ENCODE measurements around the gene GPAM.
"Not testable (repeated sequence)": the region's sequence is repeated elsewhere in the genome, so short reads cannot be mapped to it uniquely, and the experiment has no call there.

GPAM gene

GRCh38 chr10:112216151-112216550 lies 32.6 kb upstream of the GPAM start:
- no peak for DNase-seq

GRCh38 chr10:112215342-112215774 lies 31.8 kb upstream of the GPAM start:
- no peak for DNase-seq

- no peak for DNase-seq
Measured at GRCh38 chr10:112214298-112214926, 30.8 kb upstream of the GPAM start.

- no peak for DNase-seq
Measured at GRCh38 chr10:112213836-112214235, 30.3 kb upstream of the GPAM start.

- DNase-seq: no peak
Measured at GRCh38 chr10:112213098-112213823, 29.7 kb upstream of the GPAM start.

GRCh38 chr10:112210666-112211065 lies 27.1 kb upstream of the GPAM start:
- DNase-seq: no peak

GRCh38 chr10:112209684-112210131 lies 26.1 kb upstream of the GPAM start:
- no peak for DNase-seq

GRCh38 chr10:112208997-112209396 lies 25.4 kb upstream of the GPAM start:
- DNase-seq: no peak

GRCh38 chr10:112208292-112208691 lies 24.7 kb upstream of the GPAM start:
- DNase-seq: no peak

- DNase-seq: no peak
Measured at GRCh38 chr10:112203328-112204076, 19.9 kb upstream of the GPAM start.

- DNase-seq: peak; percentile 24
Measured at GRCh38 chr10:112202561-112203241, 19.1 kb upstream of the GPAM start.

- no peak for DNase-seq
Measured at GRCh38 chr10:112202076-112202475, 18.5 kb upstream of the GPAM start.

GRCh38 chr10:112201334-112201733 lies 17.8 kb upstream of the GPAM start:
- no peak for DNase-seq

- DNase-seq: not testable (repeated sequence)
Measured at GRCh38 chr10:112200259-112200658, 16.7 kb upstream of the GPAM start.

- DNase-seq: not testable (repeated sequence)
Measured at GRCh38 chr10:112197662-112198061, 14.1 kb upstream of the GPAM start.

GRCh38 chr10:112195224-112195623 lies 11.7 kb upstream of the GPAM start:
- no peak for DNase-seq

- DNase-seq: no peak
Measured at GRCh38 chr10:112191791-112192190, 8.2 kb upstream of the GPAM start.

GRCh38 chr10:112191041-112191590 lies 7.6 kb upstream of the GPAM start:
- no peak for DNase-seq

- DNase-seq: no peak
Measured at GRCh38 chr10:112189465-112189864, 5.9 kb upstream of the GPAM start.

GRCh38 chr10:112187527-112187926 lies 4.0 kb upstream of the GPAM start:
- no peak for DNase-seq

- DNase-seq: no peak
Measured at GRCh38 chr10:112185959-112186358, 2.4 kb upstream of the GPAM start.

GRCh38 chr10:112184379-112184778 lies 814 bp upstream of the GPAM start:
- DNase-seq: no peak

- DNase-seq: no peak
Measured at GRCh38 chr10:112184052-112184371, 447 bp upstream of the GPAM start.
